ENCODE data around the gene OAT.

The OAT gene

GRCh38 chr10:124418726-124419501, at the start of gene OAT:
Gene OAT (minus strand): TSS chr10:124418923. CDS start chr10:124412171, 6,752 bp downstream.
- peak; percentile 99 for DNase-seq (ENCODE audit: low spot score)

- DNase-seq (ENCODE audit: low spot score), result no peak
These were observed 48.4 kb upstream of the OAT start for GRCh38 chr10:124467165-124467564.

GRCh38 chr10:124465777-124466488, 47.2 kb upstream of the OAT start:
- no peak for DNase-seq (ENCODE audit: low spot score)

- DNase-seq (ENCODE audit: low spot score), result no peak
These were observed 46.5 kb upstream of the OAT start for GRCh38 chr10:124465003-124465776.

- DNase-seq (ENCODE audit: low spot score), result no peak
These were observed 45.6 kb upstream of the OAT start for GRCh38 chr10:124464028-124464965.

- DNase-seq (ENCODE audit: low spot score), result no peak
These were observed 43.6 kb upstream of the OAT start for GRCh38 chr10:124462348-124462695.

- DNase-seq (ENCODE audit: low spot score), result peak; percentile 85
These were observed 43.1 kb upstream of the OAT start, which contains the start of gene LHPP for GRCh38 chr10:124461642-124462347. Gene LHPP (plus strand): TSS chr10:124461823. CDS start chr10:124461863, 40 bp downstream.

GRCh38 chr10:124460144-124460543, 41.4 kb upstream of the OAT start:
- no peak for DNase-seq (ENCODE audit: low spot score)

GRCh38 chr10:124459395-124459794, 40.7 kb upstream of the OAT start:
- no peak for DNase-seq (ENCODE audit: low spot score)

GRCh38 chr10:124458889-124459288, 40.2 kb upstream of the OAT start:
- DNase-seq (ENCODE audit: low spot score), result no peak

GRCh38 chr10:124458473-124458872, 39.8 kb upstream of the OAT start:
- no peak for DNase-seq (ENCODE audit: low spot score)

- no peak for DNase-seq (ENCODE audit: low spot score)
These were observed 36.7 kb upstream of the OAT start for GRCh38 chr10:124455441-124455840.

- no peak for DNase-seq (ENCODE audit: low spot score)
These were observed 35.4 kb upstream of the OAT start for GRCh38 chr10:124453960-124454610.

- DNase-seq (ENCODE audit: low spot score), result no peak
These were observed 32.6 kb upstream of the OAT start for GRCh38 chr10:124451276-124451675.

GRCh38 chr10:124450783-124451057, 32.0 kb upstream of the OAT start:
- DNase-seq (ENCODE audit: low spot score), result no peak

GRCh38 chr10:124450012-124450782, 31.5 kb upstream of the OAT start, which contains the start of gene NKX1-2:
Gene NKX1-2 (minus strand): TSS chr10:124450035. CDS start chr10:124449943, 92 bp downstream.
- DNase-seq (ENCODE audit: low spot score), result no peak

GRCh38 chr10:124449170-124450011, 30.7 kb upstream of the OAT start:
- DNase-seq (ENCODE audit: low spot score), result no peak

- no peak for DNase-seq (ENCODE audit: low spot score)
These were observed 30.0 kb upstream of the OAT start for GRCh38 chr10:124448696-124449169.
